ENCODE results near the gene SMYD1.

The SMYD1 gene

GRCh38 chr2:88108796-88109195 is 41.2 kb downstream of the SMYD1 start:
- no peak for TF ChIP-seq CTCF (IDR thresholded peaks at IDR 0.05; ENCODE audit: low read depth, low read length)
- DNase-seq (ENCODE audit: extremely low read depth, low read depth): no peak

GRCh38 chr2:88110830-88111229 is 43.2 kb downstream of the SMYD1 start:
- TF ChIP-seq CTCF (IDR thresholded peaks at IDR 0.05; ENCODE audit: low read depth, low read length): no peak
- no peak for DNase-seq (ENCODE audit: extremely low read depth, low read depth)

- no peak for TF ChIP-seq CTCF (IDR thresholded peaks at IDR 0.05; ENCODE audit: low read depth, low read length)
- no peak for DNase-seq (ENCODE audit: extremely low read depth, low read depth)
These were observed 45.4 kb downstream of the SMYD1 start for GRCh38 chr2:88113069-88113468.

GRCh38 chr2:88114889-88115288 is 47.3 kb downstream of the SMYD1 start:
- no peak for TF ChIP-seq CTCF (IDR thresholded peaks at IDR 0.05; ENCODE audit: low read depth, low read length)
- DNase-seq (ENCODE audit: extremely low read depth, low read depth): no peak

- no peak for DNase-seq (ENCODE audit: extremely low read depth, low read depth)
- TF ChIP-seq CTCF (IDR thresholded peaks at IDR 0.05; ENCODE audit: low read depth, low read length): no peak
These were observed 48.3 kb downstream of the SMYD1 start for GRCh38 chr2:88115825-88116518.

- TF ChIP-seq CTCF (IDR thresholded peaks at IDR 0.05; ENCODE audit: low read depth, low read length): no peak
These were observed 49.2 kb downstream of the SMYD1 start for GRCh38 chr2:88116669-88117432.

GRCh38 chr2:88117973-88118372 is 50.3 kb downstream of the SMYD1 start:
- TF ChIP-seq CTCF (IDR thresholded peaks at IDR 0.05; ENCODE audit: low read depth, low read length): no peak
- DNase-seq (ENCODE audit: extremely low read depth, low read depth): no peak

More at GRCh38 chr2:88116669-88117432, 49.2 kb downstream of the SMYD1 start:
- DNase-seq (ENCODE audit: extremely low read depth, low read depth): no peak

All from AG09319 (cell line).